HG03095 (cell line): ENCODE data around the gene LSS.
"Not testable (repeated sequence)": the region's sequence is repeated elsewhere in the genome, so short reads cannot be mapped to it uniquely, and the experiment has no call there.

Experiments used
- ATAC-seq: cut with Tn5 transposase; IDR thresholded peaks from one replicate; pipeline ENCODE4 v1.9.1; 2021; ENCODE audit warnings: moderate library complexity; ENCODE audit not compliant: unreplicated experiment

Gene LSS

DNA sequence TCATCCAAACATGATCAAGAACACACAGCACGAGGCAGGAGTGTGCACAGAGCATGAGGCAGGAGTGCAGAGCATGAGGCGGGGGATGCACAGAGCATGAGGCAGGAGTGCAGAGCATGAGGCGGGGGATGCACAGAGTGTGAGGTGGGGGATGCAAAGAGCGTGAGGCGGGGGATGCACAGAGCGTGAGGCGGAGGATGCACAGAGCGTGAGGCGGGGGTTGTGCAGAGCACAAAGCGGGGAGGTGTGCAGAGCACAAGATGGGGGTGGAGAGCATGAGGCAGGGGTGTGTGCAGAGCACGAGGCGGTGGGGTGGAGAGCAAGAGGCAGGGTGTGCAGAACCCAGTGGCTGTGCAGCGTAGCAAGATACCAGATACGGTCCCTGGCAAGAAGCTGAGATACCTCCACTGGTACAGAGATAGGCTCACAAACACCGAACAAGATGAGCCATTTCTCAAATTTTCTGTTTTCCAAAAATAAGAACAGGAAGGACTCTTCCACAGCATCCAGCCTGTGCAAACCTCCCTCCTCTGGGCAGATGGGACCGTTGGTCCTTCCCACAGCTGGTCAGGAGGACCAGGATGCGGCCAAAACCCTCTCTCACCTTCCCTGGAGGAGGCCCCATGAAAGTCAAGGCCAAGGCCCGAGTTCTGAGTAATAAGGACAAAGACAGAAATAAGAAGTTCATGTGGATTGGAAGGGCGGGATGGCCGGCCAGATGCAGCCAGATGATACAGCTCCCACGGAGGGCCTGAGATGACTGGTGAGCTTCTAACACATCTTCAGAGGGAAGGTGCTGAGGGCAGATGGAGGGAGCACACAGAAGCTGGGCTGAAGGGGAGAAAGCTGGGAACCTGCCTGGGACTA is 56.3 kb downstream of the LSS start:
- ATAC-seq = no peak

DNA sequence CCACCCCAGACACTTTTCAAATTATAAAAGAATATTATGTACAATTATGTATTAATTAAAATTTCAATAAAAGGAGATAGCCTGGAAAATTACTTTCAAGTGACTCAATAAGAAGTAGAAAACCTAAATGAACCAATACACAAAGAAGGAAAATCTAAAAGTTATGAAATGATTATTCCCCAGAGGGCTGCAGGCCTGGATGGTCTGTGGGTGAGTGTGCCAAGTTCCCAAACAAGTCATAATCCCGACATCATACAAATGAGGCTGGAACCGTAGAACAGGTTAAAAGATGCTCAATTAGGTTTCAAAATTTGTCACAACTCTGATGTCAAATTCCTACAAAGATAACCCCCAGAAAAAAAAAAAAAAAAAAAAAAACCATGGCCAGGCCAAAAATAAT is 57.0 kb downstream of the LSS start:
- no peak for ATAC-seq

DNA sequence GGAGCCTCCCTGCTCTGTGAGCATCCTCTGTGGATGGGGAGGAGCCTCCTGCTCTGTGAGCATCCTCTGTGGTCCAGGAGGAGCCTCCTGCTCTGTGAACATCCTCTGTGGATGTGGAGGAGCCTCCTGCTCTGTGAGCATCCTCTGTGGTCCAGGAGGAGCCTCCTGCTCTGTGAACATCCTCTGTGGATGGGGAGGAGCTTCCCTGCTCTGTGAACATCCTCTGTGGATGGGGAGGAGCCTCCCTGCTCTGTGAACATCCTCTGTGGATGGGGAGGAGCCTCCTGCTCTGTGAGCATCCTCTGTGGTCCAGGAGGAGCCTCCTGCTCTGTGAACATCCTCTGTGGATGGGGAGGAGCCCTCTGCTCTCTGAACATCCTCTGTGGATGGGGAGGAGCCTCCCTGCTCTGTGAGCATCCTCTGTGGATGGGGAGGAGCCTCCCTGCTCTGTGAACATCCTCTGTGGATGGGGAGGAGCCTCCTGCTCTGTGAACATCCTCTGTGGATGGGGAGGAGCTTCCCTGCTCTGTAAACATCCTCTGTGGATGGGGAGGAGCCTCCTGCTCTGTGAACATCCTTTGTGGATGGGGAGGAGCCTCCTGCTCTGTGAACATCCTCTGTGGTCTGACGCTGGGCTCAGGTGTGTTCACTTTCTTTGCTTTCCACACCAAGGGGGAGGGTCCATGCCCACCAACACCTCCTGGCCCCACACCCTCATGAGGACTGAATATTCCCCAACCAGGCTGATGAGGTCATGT is 58.0 kb downstream of the LSS start:
- ATAC-seq = not testable (repeated sequence)

DNA sequence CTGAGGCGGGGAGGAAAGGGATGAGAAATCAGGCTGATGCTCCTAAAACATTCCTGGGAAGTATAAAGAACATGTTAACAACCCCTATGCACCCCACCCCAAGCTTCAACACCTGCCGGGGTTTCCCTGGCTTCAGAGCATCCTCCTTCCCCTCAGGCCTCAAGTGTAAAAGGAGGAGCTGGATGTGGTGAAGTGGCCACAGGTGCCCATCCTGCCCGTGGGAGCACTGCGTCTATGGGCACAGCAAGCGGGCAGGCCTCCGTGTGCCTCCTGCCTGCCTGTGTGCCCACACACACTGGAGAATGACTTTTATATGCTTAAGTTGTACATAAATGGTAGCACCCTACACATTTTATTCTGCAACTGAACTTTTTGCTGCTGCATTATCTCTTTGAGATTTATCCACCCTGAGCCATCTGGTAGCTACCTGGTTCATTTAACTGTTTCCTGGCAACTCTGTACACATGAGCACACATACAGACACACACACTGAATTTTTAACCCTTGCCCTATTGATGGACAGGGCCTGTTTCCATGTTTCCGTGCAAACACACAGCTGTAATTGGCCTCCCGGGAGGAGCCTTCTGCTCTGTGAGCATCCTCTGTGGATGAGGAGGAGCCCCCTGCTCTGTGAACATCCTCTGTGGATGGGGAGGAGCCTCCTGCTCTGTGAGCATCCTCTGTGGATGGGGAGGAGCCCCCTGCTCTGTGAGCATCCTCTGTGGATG is 59.8 kb downstream of the LSS start:
- ATAC-seq = no peak

- no peak for ATAC-seq
Measured at GRCh38 chr21:46168238-46168637, 60.3 kb downstream of the LSS start.

GRCh38 chr21:46165098-46165497 is 63.5 kb downstream of the LSS start:
- ATAC-seq = no peak

DNA sequence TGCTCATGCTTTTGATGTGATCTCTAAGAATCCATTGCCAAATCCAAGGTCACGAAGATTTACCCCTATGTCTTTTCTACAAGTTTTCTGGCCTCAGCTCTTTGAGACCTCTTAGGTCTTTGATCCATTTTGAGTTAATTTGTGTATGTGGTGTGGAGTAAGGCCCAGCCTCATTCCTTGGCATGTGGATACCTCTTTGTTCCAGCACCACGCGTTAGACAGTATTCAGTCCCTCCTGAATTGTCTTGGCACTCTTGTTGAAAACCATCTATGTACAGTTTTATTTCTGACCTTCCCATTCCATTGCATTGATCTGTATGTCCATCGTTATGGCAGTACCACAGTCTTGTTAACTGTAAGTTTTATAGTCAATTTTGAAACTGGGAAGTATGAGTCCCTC is 65.2 kb downstream of the LSS start:
- ATAC-seq = no peak

GRCh38 chr21:46161633-46162592 is 66.7 kb downstream of the LSS start:
- no peak for ATAC-seq

DNA sequence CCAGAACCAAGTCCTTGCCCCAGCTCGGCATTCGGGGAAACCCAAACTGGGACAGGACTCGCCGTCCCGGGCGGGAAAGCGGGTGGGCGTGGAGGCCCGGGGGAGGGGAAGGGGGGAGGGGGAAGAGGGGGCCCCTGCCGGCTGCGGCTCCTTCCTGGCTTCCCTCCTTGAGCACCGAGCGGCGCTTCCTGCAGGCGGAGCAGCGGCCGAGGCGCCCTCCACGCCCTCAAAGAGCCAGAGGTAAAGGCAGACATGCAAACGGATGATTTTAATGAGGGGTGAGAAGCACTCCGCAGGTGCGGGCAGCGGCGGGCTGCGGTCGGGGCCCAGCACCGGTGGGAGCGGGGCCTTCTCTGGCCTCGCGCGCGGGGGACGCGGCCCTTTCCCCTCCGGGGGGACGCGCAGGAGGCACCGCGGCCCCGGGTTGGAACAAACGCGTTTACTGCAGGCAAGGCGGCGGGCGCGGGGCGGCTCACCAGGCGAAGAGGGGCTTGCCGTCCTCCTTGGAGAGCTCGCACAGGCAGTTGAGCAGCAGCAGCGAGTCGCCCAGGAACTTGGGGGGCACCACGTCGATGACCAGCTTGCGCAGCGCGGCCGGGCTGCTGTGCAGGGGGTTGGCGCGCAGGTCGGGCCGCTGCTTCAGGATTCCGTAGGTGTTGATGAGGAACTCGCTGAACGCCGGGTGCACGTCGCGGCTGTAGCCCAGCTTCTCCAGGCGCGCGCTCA is 67.5 kb downstream of the LSS start:
- ATAC-seq = no peak

GRCh38 chr21:46160657-46160906 is 68.0 kb downstream of the LSS start:
- ATAC-seq = no peak

DNA sequence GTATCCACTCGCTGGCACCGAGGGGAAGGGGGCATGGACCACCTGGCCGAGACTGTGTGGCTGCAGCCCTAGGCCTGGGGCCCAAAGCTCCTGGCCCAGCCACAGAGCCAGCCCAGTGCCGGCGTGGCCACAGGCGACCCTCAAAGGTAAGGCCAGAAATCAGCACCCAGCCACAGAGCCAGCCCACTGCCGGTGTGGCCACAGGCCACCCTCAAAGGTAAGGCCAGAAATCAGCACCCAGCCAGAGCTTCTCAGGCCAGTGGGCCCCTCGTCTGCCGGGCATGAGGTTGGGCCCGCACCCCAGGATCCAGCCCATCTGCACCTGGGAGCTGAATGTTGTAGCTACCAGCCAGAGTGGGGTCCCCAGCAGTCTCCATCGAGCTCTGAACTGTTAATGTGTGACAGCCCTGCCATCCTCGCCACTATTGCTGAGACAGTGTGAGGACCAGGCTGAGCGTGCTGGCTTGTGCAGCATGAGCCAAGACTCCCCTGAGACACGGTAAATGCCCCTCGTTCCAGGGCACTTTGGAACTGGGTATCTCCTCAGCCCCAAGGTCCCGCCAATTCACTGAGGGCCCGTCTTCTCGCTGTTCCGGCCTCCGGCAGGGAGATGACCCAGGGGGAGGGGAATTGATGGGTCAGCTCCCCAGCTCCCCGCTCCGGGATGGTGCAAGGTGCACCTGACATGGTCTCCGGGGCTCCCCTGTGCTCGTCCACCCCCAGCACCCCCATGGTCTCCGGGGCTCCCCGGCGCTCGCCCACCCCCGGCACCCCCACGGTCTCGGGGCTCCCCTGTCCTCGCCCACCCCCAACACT is 68.5 kb downstream of the LSS start:
- no peak for ATAC-seq

DNA sequence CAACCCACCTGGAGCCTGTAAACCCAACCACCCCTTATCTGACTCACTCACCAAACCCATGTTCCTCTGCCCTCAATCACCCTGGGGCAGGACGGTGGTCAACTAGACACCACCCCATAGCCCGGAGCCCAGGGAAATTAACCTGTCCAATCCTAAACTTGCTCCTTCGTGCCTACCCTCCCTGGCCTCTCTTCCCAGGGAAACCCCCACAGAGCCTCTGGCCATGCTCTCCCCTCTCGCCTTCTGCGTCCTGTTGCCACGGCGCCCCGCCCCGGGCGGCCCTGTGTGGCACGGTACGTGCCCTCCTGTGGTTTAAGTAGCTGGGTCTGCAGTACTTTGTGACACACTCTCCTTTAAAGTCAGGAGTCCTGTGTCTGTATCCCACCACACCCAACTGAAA is 69.2 kb downstream of the LSS start:
- no peak for ATAC-seq

GRCh38 chr21:46158666-46159300 is 69.8 kb downstream of the LSS start:
- no peak for ATAC-seq

GRCh38 chr21:46157987-46158451 is 70.6 kb downstream of the LSS start:
- no peak for ATAC-seq

DNA sequence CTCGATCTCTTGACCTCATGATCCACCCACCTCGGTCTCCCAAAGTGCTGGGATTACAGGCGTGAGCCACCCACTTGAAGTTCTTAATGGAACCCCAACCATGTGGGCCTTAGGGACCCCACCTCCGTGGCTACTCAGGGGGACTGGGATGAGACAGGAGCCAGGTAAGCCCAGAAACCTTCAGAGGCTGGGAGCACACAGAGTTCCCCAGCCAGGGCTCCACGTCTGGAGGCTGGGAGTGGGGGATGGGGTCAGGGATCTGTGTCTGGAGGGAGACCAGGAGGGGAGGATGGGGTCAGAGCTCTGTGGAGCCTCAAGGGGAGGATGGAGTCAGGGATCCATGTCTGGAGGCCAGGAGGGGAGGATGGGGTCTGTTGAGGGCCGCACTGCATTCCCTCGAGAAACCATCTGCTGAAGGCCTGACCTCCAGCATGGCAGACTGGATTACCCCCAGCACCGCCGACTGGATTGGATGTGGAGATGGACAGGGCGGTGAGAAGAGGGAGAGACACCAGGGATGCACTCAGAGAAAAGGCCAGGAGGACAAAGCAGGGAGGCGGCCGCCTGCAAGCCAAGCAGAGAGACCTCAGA is 71.1 kb downstream of the LSS start:
- no peak for ATAC-seq

DNA sequence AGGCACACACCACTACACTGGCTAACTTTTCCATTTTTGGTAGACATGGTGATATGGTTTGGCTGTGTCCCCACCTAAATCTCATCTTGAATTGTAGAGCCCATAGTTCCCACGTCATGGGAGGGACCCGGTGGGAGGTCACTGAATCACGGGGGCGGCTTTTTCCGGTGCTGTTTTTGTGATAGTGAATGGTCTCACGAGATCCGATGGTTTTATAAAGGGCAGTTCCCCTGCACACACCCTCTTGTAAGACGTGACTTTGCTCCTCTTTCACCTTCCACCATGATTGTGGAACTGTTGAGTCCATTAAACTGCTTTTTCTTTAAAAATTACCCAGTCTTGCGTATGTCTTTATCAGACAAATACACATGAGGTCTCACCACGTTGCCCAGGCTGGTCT is 71.9 kb downstream of the LSS start:
- no peak for ATAC-seq

GRCh38 chr21:46156378-46156645 is 72.3 kb downstream of the LSS start:
- ATAC-seq = no peak

- no peak for ATAC-seq
Measured at GRCh38 chr21:46155514-46156377, 72.8 kb downstream of the LSS start, which contains the start of gene FTCD. Gene FTCD (minus strand): TSS chr21:46155579. CDS start chr21:46155523, 56 bp downstream.
